ENCODE data around the gene NACA. TPM values are rescaled to one million over a fixed set of nuclear protein-coding genes. Genes with fewer than 3 reads are reported as not detected.

NACA gene
- total RNA-seq, 1 experiment from 2014 or later, result 835 TPM

DNA sequence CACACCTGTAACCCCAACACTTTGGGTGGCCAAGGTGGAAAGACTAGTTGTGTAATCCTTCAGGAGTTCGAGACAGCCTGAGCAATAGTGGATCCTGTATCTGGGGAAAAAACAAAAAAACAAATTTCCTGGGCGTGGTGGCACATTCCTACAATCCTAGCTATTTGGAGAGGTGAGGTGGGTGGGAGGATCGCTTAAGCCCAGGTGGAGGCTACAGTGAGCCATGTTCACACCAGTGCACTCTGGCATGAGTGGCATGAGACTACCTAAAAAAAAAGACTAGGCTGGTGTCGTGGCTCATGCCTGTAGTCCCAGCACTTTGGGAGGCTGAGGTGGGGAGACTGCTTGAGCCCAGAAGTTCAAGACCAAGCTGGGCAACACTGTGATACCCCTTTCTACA is 54.3 kb downstream of the NACA start:
- Mint-ChIP-seq H3K36me3 (ENCODE audit: insufficient read depth, unreplicated experiment) (peaks cover 93% of the 10 kb centered on the region), H3K27me3 (ENCODE audit: unreplicated experiment) (no peaks in the 10 kb centered on the region), H3K4me3 (ENCODE audit: low read depth, unreplicated experiment) (no peak overlapping the region), H3K27ac (ENCODE audit: unreplicated experiment) (no peak overlapping the region), H3K9me3 (ENCODE audit: low read depth, unreplicated experiment) (no peaks in the 10 kb centered on the region), H3K4me1 (ENCODE audit: low read depth, unreplicated experiment) (peaks cover 23% of the 10 kb centered on the region)
- CTCF ChIA-PET, result no interaction called here
- TF ChIP-seq, protein P1, sequence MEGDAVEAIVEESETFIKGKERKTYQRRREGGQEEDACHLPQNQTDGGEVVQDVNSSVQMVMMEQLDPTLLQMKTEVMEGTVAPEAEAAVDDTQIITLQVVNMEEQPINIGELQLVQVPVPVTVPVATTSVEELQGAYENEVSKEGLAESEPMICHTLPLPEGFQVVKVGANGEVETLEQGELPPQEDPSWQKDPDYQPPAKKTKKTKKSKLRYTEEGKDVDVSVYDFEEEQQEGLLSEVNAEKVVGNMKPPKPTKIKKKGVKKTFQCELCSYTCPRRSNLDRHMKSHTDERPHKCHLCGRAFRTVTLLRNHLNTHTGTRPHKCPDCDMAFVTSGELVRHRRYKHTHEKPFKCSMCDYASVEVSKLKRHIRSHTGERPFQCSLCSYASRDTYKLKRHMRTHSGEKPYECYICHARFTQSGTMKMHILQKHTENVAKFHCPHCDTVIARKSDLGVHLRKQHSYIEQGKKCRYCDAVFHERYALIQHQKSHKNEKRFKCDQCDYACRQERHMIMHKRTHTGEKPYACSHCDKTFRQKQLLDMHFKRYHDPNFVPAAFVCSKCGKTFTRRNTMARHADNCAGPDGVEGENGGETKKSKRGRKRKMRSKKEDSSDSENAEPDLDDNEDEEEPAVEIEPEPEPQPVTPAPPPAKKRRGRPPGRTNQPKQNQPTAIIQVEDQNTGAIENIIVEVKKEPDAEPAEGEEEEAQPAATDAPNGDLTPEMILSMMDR (IDR thresholded peaks at IDR 0.05; ENCODE audit: unreplicated experiment), result no peak
- DNase-seq, result no peak
- intact Hi-C loops (cut with micrococcal nuclease; ENCODE audit: unreplicated experiment), result no loop called here
- no TSS peak for BruUV-seq (replicated peaks)

DNA sequence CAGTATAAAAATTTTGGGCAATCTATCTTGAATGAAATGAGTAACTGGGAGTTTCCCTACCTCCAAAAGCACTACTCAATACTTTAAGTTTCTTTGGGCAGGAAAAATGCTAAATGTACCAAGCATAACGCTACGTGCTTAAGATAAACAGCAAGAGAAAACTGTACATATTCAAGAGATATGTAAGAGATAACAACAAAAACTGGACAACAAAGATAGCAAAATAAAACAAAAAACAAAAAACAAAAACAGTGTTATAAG is 57.0 kb downstream of the NACA start:
- no TSS peak for BruUV-seq (replicated peaks)
- intact Hi-C loops (cut with micrococcal nuclease; ENCODE audit: unreplicated experiment), result no loop called here
- peaks cover 98% of the 10 kb centered on the region for H3K36me3 Mint-ChIP-seq (ENCODE audit: insufficient read depth, unreplicated experiment)
- peak overlapping the region; percentile 30 for H3K27ac Mint-ChIP-seq (ENCODE audit: unreplicated experiment)
- TF ChIP-seq, protein P1 (IDR thresholded peaks at IDR 0.05; ENCODE audit: unreplicated experiment), result no peak
- DNase-seq, result no peak
- peaks cover 23% of the 10 kb centered on the region for H3K4me1 Mint-ChIP-seq (ENCODE audit: low read depth, unreplicated experiment)
- no peaks in the 10 kb centered on the region for H3K27me3 Mint-ChIP-seq (ENCODE audit: unreplicated experiment)
- H3K9me3 Mint-ChIP-seq (ENCODE audit: low read depth, unreplicated experiment), result no peaks in the 10 kb centered on the region
- no peak overlapping the region for H3K4me3 Mint-ChIP-seq (ENCODE audit: low read depth, unreplicated experiment)
- CTCF ChIA-PET, result interaction anchor here (1.0 kb wide), 1 partner anchor 16 kb away, joined by 5 read pairs; no protein-coding TSS in a partner anchor

Other genes starting within 250 kb of the NACA start
- 1.9 and 2.7 TPM in 2 replicates for gene GLS2, start 237.1 kb downstream of the NACA start, total RNA-seq (2022)
- gene RBMS2, start 203.5 kb downstream of the NACA start, total RNA-seq (2022), result 96.4 and 105 TPM in 2 replicates
- 158 and 187 TPM in 2 replicates for gene BAZ2A, start 95.0 kb downstream of the NACA start, total RNA-seq (2022)
- gene ATP5F1B, start 79.3 kb downstream of the NACA start, total RNA-seq (2022), result 822 and 875 TPM in 2 replicates
- gene PTGES3, start 37.0 kb downstream of the NACA start, total RNA-seq (2022), result 435 and 437 TPM in 2 replicates
- 35.3 and 39.7 TPM in 2 replicates for gene PRIM1, start 27.0 kb upstream of the NACA start, total RNA-seq (2022)
- gene HSD17B6, start 38.0 kb upstream of the NACA start, total RNA-seq (2022), result 0.26 and 0.56 TPM in 2 replicates
- gene SDR9C7, start 209.1 kb upstream of the NACA start, total RNA-seq (2022), result not detected in 2 replicates
- 0.24 and 0.28 TPM in 2 replicates for gene RDH16, start 232.3 kb upstream of the NACA start, total RNA-seq (2022)